LHCN-M2 (cell line): Measurements from ENCODE around the gene NT5C1A. TPM values are rescaled to one million over a fixed set of nuclear protein-coding genes. Genes with fewer than 3 reads are reported as not detected.

Source experiments
- DNase-seq: peaks from one replicate; pipeline ENCODE4 v3.0.0-alpha.2; 2012; ENCODE audit warnings: low read depth
- polyA plus RNA-seq: library from polyadenylated mRNA; unstranded; fragments of >200 nt; gene quantifications from one replicate; pipeline ENCODE4 v1.2.1, GENCODE V29; 2012; ENCODE audit warnings: missing spikeins
- total RNA-seq: library from RNA; depleted of rRNA; stranded (reverse); fragments of >200 nt; gene quantifications from 2 replicates; pipeline ENCODE4 v1.2.3, GENCODE V29; 2014; rRNA removed

Gene NT5C1A
- not detected in 2 replicates for total RNA-seq
- polyA plus RNA-seq = not detected

GRCh38 chr1:39671793-39672550 lies at the start of gene NT5C1A:
NT5C1A (minus strand) TSS chr1:39672107; CDS start chr1:39672038, 69 bp downstream.
- no peak for DNase-seq

- DNase-seq = no peak
These were observed 49.8 kb upstream of the NT5C1A start for GRCh38 chr1:39721664-39722063.

GRCh38 chr1:39720094-39720999 lies 48.4 kb upstream of the NT5C1A start:
- DNase-seq = peak; percentile 72

- no peak for DNase-seq
These were observed 45.9 kb upstream of the NT5C1A start for GRCh38 chr1:39717809-39718208.

GRCh38 chr1:39713557-39713956 lies 41.6 kb upstream of the NT5C1A start:
- no peak for DNase-seq

- no peak for DNase-seq
These were observed 40.0 kb upstream of the NT5C1A start for GRCh38 chr1:39711966-39712340.

GRCh38 chr1:39711104-39711965 lies 39.4 kb upstream of the NT5C1A start:
- no peak for DNase-seq

- DNase-seq = no peak
These were observed 35.6 kb upstream of the NT5C1A start for GRCh38 chr1:39707506-39707905.

GRCh38 chr1:39704757-39705156 lies 32.9 kb upstream of the NT5C1A start:
- no peak for DNase-seq

GRCh38 chr1:39701049-39701439 lies 29.1 kb upstream of the NT5C1A start:
- peak; percentile 23 for DNase-seq

- DNase-seq = no peak
These were observed 28.4 kb upstream of the NT5C1A start for GRCh38 chr1:39700348-39700747.

GRCh38 chr1:39699419-39699818 lies 27.5 kb upstream of the NT5C1A start:
- no peak for DNase-seq

- DNase-seq = no peak
These were observed 26.7 kb upstream of the NT5C1A start for GRCh38 chr1:39698568-39698967.

- DNase-seq = no peak
These were observed 24.5 kb upstream of the NT5C1A start for GRCh38 chr1:39696448-39696847.

- DNase-seq = peak; percentile 28
These were observed 23.1 kb upstream of the NT5C1A start for GRCh38 chr1:39695016-39695415.

GRCh38 chr1:39694026-39694425 lies 22.1 kb upstream of the NT5C1A start:
- DNase-seq = peak; percentile 97

GRCh38 chr1:39692152-39693074 lies 20.5 kb upstream of the NT5C1A start:
- no peak for DNase-seq

GRCh38 chr1:39691383-39692151 lies 19.7 kb upstream of the NT5C1A start, which contains the start of gene HPCAL4:
HPCAL4 (minus strand) TSS chr1:39691433; CDS start chr1:39684603, 6,830 bp downstream.
- DNase-seq = peak; percentile 77

GRCh38 chr1:39690794-39691382 lies 19.0 kb upstream of the NT5C1A start:
- DNase-seq = no peak
